GM13977 (cell line): ENCODE data around the gene FAM171A1.
"Not testable (repeated sequence)": the region's sequence is repeated elsewhere in the genome, so short reads cannot be mapped to it uniquely, and the experiment has no call there.

Experiments
- DNase-seq: peaks from one replicate; pipeline ENCODE4 v3.0.0; 2012; ENCODE audit warnings: low spot score
- CTCF ChIP-seq: IDR thresholded peaks from 2 replicates; pipeline ENCODE4 v1.5.1; 2012; ENCODE audit warnings: mild to moderate bottlenecking, control low read depth; ENCODE audit not compliant: insufficient read depth; ENCODE audit errors: extremely low read depth, missing control alignments
- in situ Hi-C: fragments of 300-500 bp; cut with MboI; formaldehyde crosslinking; loops from one replicate; pipeline ENCODE4 v1.12.0; 2022; ENCODE audit warnings: low sequenced_read_pairs, low pct_unique_long_range_greater_than_20kb, mixed read lengths, inconsistent platforms; ENCODE audit not compliant: unreplicated experiment

Gene FAM171A1

GRCh38 chr10:15336211-15336610 lies 34.9 kb downstream of the FAM171A1 start:
- no peak for DNase-seq
- no peak for TF ChIP-seq CTCF
- in situ Hi-C loops, result no loop called here

GRCh38 chr10:15335508-15335907 lies 35.6 kb downstream of the FAM171A1 start:
- TF ChIP-seq CTCF, result no peak
- in situ Hi-C loops, result no loop called here
- no peak for DNase-seq

- no peak for TF ChIP-seq CTCF
- in situ Hi-C loops, result no loop called here
- DNase-seq, result no peak
Measured at GRCh38 chr10:15334650-15335323, 36.3 kb downstream of the FAM171A1 start.

DNA sequence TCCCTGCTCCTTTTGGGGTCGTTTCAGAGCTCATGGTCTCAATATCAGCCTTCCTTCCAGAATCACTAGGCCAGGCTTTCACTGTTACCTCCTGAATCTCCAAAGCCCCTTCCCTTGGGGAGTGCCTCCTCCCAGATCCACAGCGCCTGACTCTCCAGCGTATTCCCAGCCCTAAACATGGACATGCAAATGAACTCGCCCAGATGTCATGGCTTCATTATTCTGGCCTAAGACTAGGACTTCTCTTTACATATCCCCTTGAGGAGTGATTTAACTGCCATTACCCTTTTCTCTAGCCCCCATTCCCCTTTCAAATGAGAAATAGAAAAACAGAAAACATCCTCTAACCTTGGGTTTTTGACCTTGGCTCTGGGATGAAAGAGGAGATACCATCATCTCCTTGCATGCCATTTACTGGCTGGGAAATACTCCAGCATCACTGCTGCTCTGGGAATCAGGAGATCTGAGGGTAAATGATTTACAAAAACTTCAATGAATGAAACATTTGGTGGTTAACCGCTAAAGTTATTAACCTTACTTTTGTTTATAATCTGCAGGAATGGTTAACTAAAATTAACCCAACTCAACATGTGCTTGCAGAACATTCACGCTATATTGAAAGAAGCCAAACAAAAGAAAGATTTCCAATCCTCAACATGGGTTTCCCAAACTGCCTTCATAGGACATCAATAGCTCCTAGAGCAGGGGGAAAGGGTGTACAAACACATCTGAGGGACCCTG lies 37.0 kb downstream of the FAM171A1 start:
- TF ChIP-seq CTCF, result no peak
- in situ Hi-C loops, result no loop called here
- DNase-seq, result no peak

- DNase-seq, in situ Hi-C loops: not testable (repeated sequence)
Measured at GRCh38 chr10:15333181-15333580, 37.9 kb downstream of the FAM171A1 start.

GRCh38 chr10:15331461-15331860 lies 39.6 kb downstream of the FAM171A1 start:
- TF ChIP-seq CTCF, result no peak
- DNase-seq, result no peak
- in situ Hi-C loops, result no loop called here

GRCh38 chr10:15329437-15329836 lies 41.7 kb downstream of the FAM171A1 start:
- no peak for DNase-seq
- no peak for TF ChIP-seq CTCF
- in situ Hi-C loops, result no loop called here
